Endothelial cell (in vitro differentiated cells): ENCODE measurements around the gene SGCE. TPM values are rescaled to one million over a fixed set of nuclear protein-coding genes. Genes with fewer than 3 reads are reported as not detected.

Experiments used
- DNase-seq: peaks from one replicate; pipeline ENCODE4 v3.0.0; 2021; ENCODE audit warnings: low spot score
- H3K27ac Mint-ChIP-seq: one replicate; pipeline ENCODE4 v1.8.0; 2021; ENCODE audit warnings: mixed read lengths, inconsistent platforms; ENCODE audit not compliant: unreplicated experiment
- H3K27me3 Mint-ChIP-seq: one replicate; pipeline ENCODE4 v1.8.0; 2021; ENCODE audit warnings: mild to moderate bottlenecking, moderate library complexity, mixed read lengths, inconsistent platforms; ENCODE audit not compliant: unreplicated experiment
- H3K36me3 Mint-ChIP-seq: one replicate; pipeline ENCODE4 v1.8.0; 2021; ENCODE audit warnings: mild to moderate bottlenecking, low read depth, mixed read lengths, inconsistent platforms; ENCODE audit not compliant: unreplicated experiment
- H3K4me1 Mint-ChIP-seq: one replicate; pipeline ENCODE4 v1.8.0; 2021; ENCODE audit warnings: mild to moderate bottlenecking, mixed read lengths, inconsistent platforms; ENCODE audit not compliant: unreplicated experiment
- H3K4me3 Mint-ChIP-seq: one replicate; pipeline ENCODE4 v1.8.0; 2021; ENCODE audit warnings: mild to moderate bottlenecking, mixed read lengths, inconsistent platforms; ENCODE audit not compliant: unreplicated experiment
- H3K9me3 Mint-ChIP-seq: one replicate; pipeline ENCODE4 v1.8.0; 2021; ENCODE audit warnings: mixed read lengths, inconsistent platforms; ENCODE audit not compliant: unreplicated experiment
- total RNA-seq: library from RNA; stranded (reverse); fragmentation: NEBNext Ultra II Directional; extraction: Animal tissue kit (Norgen Biotek cat#: 25700); gene quantifications from one replicate; pipeline ENCODE4 v1.2.1, GENCODE V29; 2021; ENCODE audit not compliant: unreplicated experiment
- TF ChIP-seq, protein P1 (sequence below): fragments of 200-600 bp; sonication (generic); IDR thresholded peaks from one replicate; pipeline ENCODE4 v1.5.0; 2021; ENCODE audit warnings: antibody characterized with exemption; ENCODE audit not compliant: unreplicated experiment

Gene SGCE
- total RNA-seq, 1 donor from 2014 or later: 37.7 TPM

DNA sequence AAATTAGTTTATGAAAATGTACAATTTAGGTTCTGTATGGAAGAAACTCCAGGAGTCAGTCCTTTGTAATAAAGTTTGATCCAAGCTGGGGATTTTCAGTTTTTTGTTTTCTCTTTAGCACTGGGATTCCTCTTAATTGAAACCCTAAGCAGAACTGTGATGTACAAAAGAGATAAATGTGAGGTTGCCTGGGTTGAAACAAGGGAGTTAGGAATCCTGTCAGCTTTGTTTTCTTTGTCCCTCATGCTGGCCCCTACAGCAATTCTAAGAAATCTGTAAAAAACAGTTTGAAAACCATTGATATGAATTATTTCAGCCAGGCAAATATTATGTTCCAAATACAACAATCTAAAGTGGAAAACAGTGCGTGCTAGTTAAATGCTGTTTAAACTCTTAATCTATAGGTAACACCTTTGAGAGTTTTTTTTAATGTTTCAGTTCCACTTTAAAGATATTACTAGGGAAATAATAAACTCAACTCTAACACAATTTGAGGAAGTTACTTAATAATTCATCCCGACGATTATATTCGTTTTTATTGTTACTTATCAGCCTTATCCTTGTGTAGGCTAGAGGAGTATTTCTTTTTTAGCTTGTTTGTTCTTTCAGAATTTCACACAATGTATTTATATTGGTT, 65.3 kb downstream of the SGCE start:
- peaks cover 2% of the 10 kb centered on the region for H3K27me3 Mint-ChIP-seq
- no peaks in the 10 kb centered on the region for H3K9me3 Mint-ChIP-seq
- no peaks in the 10 kb centered on the region for H3K4me1 Mint-ChIP-seq
- TF ChIP-seq, protein P1, sequence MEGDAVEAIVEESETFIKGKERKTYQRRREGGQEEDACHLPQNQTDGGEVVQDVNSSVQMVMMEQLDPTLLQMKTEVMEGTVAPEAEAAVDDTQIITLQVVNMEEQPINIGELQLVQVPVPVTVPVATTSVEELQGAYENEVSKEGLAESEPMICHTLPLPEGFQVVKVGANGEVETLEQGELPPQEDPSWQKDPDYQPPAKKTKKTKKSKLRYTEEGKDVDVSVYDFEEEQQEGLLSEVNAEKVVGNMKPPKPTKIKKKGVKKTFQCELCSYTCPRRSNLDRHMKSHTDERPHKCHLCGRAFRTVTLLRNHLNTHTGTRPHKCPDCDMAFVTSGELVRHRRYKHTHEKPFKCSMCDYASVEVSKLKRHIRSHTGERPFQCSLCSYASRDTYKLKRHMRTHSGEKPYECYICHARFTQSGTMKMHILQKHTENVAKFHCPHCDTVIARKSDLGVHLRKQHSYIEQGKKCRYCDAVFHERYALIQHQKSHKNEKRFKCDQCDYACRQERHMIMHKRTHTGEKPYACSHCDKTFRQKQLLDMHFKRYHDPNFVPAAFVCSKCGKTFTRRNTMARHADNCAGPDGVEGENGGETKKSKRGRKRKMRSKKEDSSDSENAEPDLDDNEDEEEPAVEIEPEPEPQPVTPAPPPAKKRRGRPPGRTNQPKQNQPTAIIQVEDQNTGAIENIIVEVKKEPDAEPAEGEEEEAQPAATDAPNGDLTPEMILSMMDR: no peak
- no peak overlapping the region for H3K27ac Mint-ChIP-seq
- peaks cover 15% of the 10 kb centered on the region for H3K36me3 Mint-ChIP-seq
- no peak for DNase-seq
- no peak overlapping the region for H3K4me3 Mint-ChIP-seq

DNA sequence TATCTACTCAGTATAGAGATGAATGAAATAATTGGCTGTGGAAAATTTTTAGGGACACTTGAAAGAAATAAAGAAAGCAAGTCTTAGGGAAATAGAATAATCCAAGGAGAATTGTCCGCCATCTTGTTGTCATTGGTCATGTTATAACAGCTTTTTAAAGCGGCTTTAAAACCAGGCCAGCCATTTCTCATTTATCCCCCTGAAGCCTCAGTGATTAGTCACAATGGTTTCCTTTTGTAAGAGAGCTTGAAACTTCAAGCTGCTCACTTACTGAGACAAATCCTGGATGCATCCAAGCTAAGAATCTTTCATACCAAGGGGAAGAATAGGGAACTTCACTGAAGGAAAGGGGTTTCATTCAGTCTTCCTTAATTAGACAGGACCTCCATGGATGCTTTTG, 67.9 kb downstream of the SGCE start:
- H3K4me3 Mint-ChIP-seq: no peak overlapping the region
- H3K9me3 Mint-ChIP-seq: no peaks in the 10 kb centered on the region
- H3K27me3 Mint-ChIP-seq: no peaks in the 10 kb centered on the region
- no peaks in the 10 kb centered on the region for H3K4me1 Mint-ChIP-seq
- TF ChIP-seq, protein P1: no peak
- peaks cover 15% of the 10 kb centered on the region for H3K36me3 Mint-ChIP-seq
- DNase-seq: no peak
- H3K27ac Mint-ChIP-seq: no peak overlapping the region

DNA sequence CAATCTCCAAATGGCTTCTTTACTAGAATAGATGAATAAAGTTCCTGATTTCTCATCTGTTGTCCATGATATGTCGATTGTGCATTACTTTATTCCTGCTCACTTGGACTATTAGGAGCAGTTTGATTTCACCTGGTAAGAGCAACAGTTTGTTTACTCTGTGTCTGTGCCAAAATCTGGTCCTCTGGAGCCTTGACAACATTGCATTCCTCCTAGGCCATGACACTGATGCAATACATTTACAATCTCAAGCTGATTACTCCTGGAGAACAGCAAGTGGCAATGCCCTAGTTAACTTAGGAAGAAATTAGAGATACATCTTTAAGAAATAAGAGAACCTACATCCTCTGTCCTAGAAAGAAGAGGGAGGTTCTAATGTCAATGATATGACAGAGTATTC, 71.8 kb downstream of the SGCE start:
- Mint-ChIP-seq H3K9me3 (no peaks in the 10 kb centered on the region), H3K27ac (no peak overlapping the region)

DNA sequence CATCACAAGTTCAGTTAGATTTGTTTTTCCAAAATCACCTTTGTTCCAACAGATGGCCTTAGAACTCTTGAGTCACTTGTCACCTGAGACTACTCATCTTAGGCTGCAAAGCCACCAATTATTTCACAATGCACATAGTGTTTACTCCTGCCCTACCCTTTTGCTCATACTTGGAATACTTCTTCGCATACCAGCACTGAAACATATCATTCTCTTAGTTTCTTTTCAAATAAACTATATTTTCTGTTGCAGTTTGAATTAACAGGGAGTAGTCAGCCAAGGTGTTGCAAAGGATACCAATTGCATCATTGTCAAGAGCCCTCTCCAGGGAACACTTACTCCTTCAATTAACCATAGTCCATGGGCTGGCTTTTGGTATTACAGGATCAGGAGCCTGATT, 75.3 kb downstream of the SGCE start:
- no peak for DNase-seq
- peaks cover 11% of the 10 kb centered on the region for H3K36me3 Mint-ChIP-seq

More for the DNA sequence above, 71.8 kb downstream of the SGCE start:
- Mint-ChIP-seq H3K4me1 (no peaks in the 10 kb centered on the region), H3K36me3 (peaks cover 6% of the 10 kb centered on the region), H3K27me3 (no peaks in the 10 kb centered on the region), H3K4me3 (no peak overlapping the region)
- TF ChIP-seq, protein P1: no peak
- DNase-seq: no peak

DNA sequence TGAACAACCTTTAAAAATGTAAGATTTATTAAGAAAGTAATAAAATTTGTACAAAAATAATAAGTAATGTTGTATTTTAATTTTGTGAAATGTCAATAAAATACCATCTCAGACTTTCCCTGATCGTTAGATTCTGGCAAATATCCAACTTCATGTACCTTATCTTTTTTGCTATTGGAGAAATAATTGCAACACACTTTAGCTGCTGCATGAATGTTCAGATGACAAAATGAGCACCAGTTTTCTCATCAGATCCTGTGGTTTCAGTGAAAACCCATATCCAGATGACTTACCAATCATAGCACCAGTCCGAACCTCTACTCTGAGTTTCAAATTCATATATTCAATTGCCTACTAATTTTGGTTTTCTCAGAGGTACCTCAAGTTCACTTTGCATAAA, 76.5 kb downstream of the SGCE start:
- H3K36me3 Mint-ChIP-seq: peaks cover 21% of the 10 kb centered on the region
- TF ChIP-seq, protein P1: no peak
- no peak overlapping the region for H3K4me3 Mint-ChIP-seq
- H3K9me3 Mint-ChIP-seq: peaks cover 5% of the 10 kb centered on the region
- no peak overlapping the region for H3K27ac Mint-ChIP-seq
- H3K27me3 Mint-ChIP-seq: no peaks in the 10 kb centered on the region
- no peak for DNase-seq
- H3K4me1 Mint-ChIP-seq: no peaks in the 10 kb centered on the region

More for the DNA sequence above, 75.3 kb downstream of the SGCE start:
- H3K4me3 Mint-ChIP-seq: no peak overlapping the region
- H3K27me3 Mint-ChIP-seq: no peaks in the 10 kb centered on the region
- peaks cover 5% of the 10 kb centered on the region for H3K9me3 Mint-ChIP-seq
- TF ChIP-seq, protein P1: no peak
- H3K4me1 Mint-ChIP-seq: no peaks in the 10 kb centered on the region
- no peak overlapping the region for H3K27ac Mint-ChIP-seq
